Transverse colon (tissue), 4 donors: ENCODE measurements around the gene SEPTIN3. TPM values are rescaled to one million over a fixed set of nuclear protein-coding genes. Genes with fewer than 3 reads are reported as not detected.

Experiments used
- DNase-seq: peaks from one replicate; pipeline ENCODE4 v3.0.0-alpha.2; 2019
- H3K27ac ChIP-seq, 4 donors: fragments of 200-600 bp; sonication (generic); 2 replicates each; pipeline ENCODE4 v1.5.1; 2016 to 2018; ENCODE audit warnings: inconsistent platforms in 4 of 4
- H3K27me3 ChIP-seq: fragments of 200-600 bp; sonication (generic); 2 replicates; pipeline ENCODE4 v1.5.1; 2017; ENCODE audit warnings: inconsistent platforms
- H3K36me3 ChIP-seq, 4 donors: fragments of 200-600 bp; sonication (generic); 2 replicates each; pipeline ENCODE4 v1.5.1; 2017 to 2019; ENCODE audit warnings: inconsistent platforms in 4 of 4
- H3K4me1 ChIP-seq, 4 donors: fragments of 200-600 bp; sonication (generic); 2 replicates each; pipeline ENCODE4 v1.5.1; 2017 to 2020; ENCODE audit warnings: inconsistent platforms in 4 of 4
- H3K4me3 ChIP-seq, 4 donors: fragments of 200-600 bp; sonication (generic); 1 replicate in 1 of 4; 2 replicates in 3 of 4; pipeline versions ENCODE4 v1.5.1 to v1.6.1; 2017 to 2019; ENCODE audit warnings: inconsistent platforms in 4 of 4
- H3K9me3 ChIP-seq, 2 donors: fragments of 200-600 bp; sonication (generic); 2 replicates each; pipeline ENCODE4 v1.5.1; 2017 to 2019; ENCODE audit warnings: inconsistent platforms in 2 of 2
- EP300 ChIP-seq: sonication (generic); formaldehyde crosslinking; IDR thresholded peaks from one replicate; pipeline ENCODE4 v1.6.1; 2017; ENCODE audit warnings: antibody characterized with exemption, low read depth
- POLR2A ChIP-seq: fragments of 450-650 bp; IDR thresholded peaks from one replicate; pipeline ENCODE4 v1.6.1; 2016; ENCODE audit warnings: antibody characterized with exemption, mild to moderate bottlenecking, moderate library complexity
- POLR2AphosphoS5 ChIP-seq, 3 donors: sonication (generic); formaldehyde crosslinking; IDR thresholded peaks; one replicate each; pipeline ENCODE4 v1.6.1; 2016; ENCODE audit warnings: antibody characterized with exemption in 3 of 3
- WGBS, 2 donors: methylation state at CpG; one replicate each; pipeline ENCODE4 v1.1.5; 2018; ENCODE audit warnings: low coverage in 1 of 2; 5-methylcytosine and 5-hydroxymethylcytosine counted together
- in situ Hi-C, 4 donors: fragments of 200-750 bp; cut with MboI; loops; one replicate each; pipeline versions ENCODE4 v1.15.0 to v1.15.1; 2017; ENCODE audit warnings: low sequenced_read_pairs in 3 of 4, low pct_ligation_motif_present in 1 of 4, low pct_unique_long_range_greater_than_20kb in 1 of 4
- intact Hi-C: fragments of 100-400 bp; cut with DNase I; formaldehyde crosslinking; loops from one replicate; pipeline ENCODE4 v1.15.1; 2023; ENCODE audit warnings: low total_unique reads
- total RNA-seq, 4 donors: library from RNA; depleted of rRNA; stranded (reverse); fragments of >200 nt; gene quantifications; one replicate each; pipeline ENCODE4 v1.1.0, GENCODE V29; 2016
- TF ChIP-seq, protein P1 (sequence below), 5 experiments: fragments of 200-600 bp in 3 of 5; fragments of 450-650 bp in 2 of 5; sonication (generic) in 3 of 5; IDR thresholded peaks; 1 replicate in 2 of 5; 2 replicates in 3 of 5; pipeline ENCODE4 v1.5.1; 2016 to 2017; ENCODE audit warnings: antibody characterized with exemption in 5 of 5, inconsistent platforms in 3 of 5, mild to moderate bottlenecking in 2 of 5, moderate library complexity in 1 of 5

Gene SEPTIN3
- total RNA-seq, 4 donors from 2014 or later, result 0.48 to 0.68 TPM; not detected in 2

DNA sequence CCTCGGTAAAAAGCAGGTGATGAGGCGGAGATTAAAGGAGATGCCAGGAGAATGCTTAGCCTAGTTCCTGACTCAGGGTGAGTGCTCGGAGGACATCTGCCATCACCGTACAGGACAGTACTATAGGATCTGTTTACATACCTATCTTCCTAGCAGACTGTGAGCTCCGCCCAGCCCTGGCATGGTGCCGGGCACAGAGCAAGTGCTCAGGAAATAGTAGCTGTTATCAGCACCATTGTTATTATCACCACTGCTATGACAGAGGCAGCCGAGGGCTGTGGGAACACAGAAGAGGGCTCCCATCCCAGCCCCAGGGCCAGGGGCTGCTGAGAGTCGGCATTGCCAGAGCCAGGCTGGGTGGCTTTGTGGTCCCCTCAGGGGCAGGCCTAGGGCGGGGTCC lies 642 bp upstream of the SEPTIN3 start:
- WGBS, 2 donors, result 43 to 100% methylated on average over 1 to 7 of the region's 9 CpGs

GRCh38 chr22:41970601-41971000 lies 1.4 kb downstream of the SEPTIN3 start:
- Histone ChIP-seq H3K27me3 (peaks cover 44% of the 10 kb centered on the region), H3K36me3 (no peaks in the 10 kb centered on the region), H3K9me3 (no peaks in the 10 kb centered on the region), H3K4me1 (no peaks in the 10 kb centered on the region), H3K4me3 (no peak overlapping the region), H3K27ac (no peak overlapping the region)
- WGBS, 2 donors, result 84% methylated on average over 2 of the region's 2 CpGs; no CpG with 5 or more reads in 1 of the 2 donors
- DNase-seq, result no peak
- in situ Hi-C loops (loop anchor here (25.0 kb wide), 1 partner anchor 467 kb away; the partner anchor contains the start of gene NFAM1 (in 4 of the 4)), intact Hi-C loops (no loop called here)
- TF ChIP-seq EP300, result no peak
- TF ChIP-seq, protein P1, sequence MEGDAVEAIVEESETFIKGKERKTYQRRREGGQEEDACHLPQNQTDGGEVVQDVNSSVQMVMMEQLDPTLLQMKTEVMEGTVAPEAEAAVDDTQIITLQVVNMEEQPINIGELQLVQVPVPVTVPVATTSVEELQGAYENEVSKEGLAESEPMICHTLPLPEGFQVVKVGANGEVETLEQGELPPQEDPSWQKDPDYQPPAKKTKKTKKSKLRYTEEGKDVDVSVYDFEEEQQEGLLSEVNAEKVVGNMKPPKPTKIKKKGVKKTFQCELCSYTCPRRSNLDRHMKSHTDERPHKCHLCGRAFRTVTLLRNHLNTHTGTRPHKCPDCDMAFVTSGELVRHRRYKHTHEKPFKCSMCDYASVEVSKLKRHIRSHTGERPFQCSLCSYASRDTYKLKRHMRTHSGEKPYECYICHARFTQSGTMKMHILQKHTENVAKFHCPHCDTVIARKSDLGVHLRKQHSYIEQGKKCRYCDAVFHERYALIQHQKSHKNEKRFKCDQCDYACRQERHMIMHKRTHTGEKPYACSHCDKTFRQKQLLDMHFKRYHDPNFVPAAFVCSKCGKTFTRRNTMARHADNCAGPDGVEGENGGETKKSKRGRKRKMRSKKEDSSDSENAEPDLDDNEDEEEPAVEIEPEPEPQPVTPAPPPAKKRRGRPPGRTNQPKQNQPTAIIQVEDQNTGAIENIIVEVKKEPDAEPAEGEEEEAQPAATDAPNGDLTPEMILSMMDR (IDR thresholded peaks at IDR 0.05), result no peak
- TF ChIP-seq POLR2A, result no peak
- no peak for TF ChIP-seq POLR2AphosphoS5 (IDR thresholded peaks at IDR 0.05)

More for the DNA sequence above, 642 bp upstream of the SEPTIN3 start:
- H3K27me3 ChIP-seq, result peaks cover 24% of the 10 kb centered on the region
- TF ChIP-seq POLR2AphosphoS5 (IDR thresholded peaks at IDR 0.05), result no peak
- TF ChIP-seq EP300, result no peak
- TF ChIP-seq, protein P1 (IDR thresholded peaks at IDR 0.05), result no peak
- TF ChIP-seq POLR2A, result no peak
- DNase-seq, result peak; percentile 37
- no peaks in the 10 kb centered on the region for H3K9me3 ChIP-seq
- intact Hi-C loops, result no loop called here
- no peak overlapping the region for H3K4me3 ChIP-seq
- H3K27ac ChIP-seq, result no peak overlapping the region
- no peaks in the 10 kb centered on the region for H3K36me3 ChIP-seq
- in situ Hi-C loops, result loop anchor here (25.0 kb wide), 1 partner anchor 469 kb away; the partner anchor contains the start of gene NFAM1 (in 4 of the 4)
- H3K4me1 ChIP-seq, result no peaks in the 10 kb centered on the region

DNA sequence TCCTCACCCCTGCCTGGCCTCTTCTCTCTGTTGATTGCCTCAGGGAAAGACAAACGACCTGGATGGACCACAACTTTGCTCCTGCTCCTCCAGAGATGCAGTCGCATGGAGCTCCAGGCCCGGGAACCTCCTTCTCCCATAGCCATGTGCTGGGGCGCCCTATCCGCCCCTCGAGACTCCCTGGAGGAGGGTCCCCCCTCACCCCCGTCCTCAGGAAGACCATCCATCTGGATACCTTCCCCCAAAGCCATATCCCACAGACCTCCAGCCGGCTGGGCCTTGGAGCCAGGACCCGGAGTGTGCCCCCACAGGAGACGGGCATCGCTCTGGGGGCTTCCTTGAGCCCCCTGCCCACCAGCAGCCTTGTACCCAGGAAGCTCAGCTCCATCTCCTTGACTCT lies 2.2 kb downstream of the SEPTIN3 start:
- DNase-seq, result no peak
- WGBS, 2 donors, result 0 to 79% methylated on average over 1 to 9 of the region's 11 CpGs
- in situ Hi-C loops, result loop anchor here (25.0 kb wide), 1 partner anchor 466 kb away; the partner anchor contains the start of gene NFAM1 (in 4 of the 4)
- Histone ChIP-seq H3K36me3 (no peaks in the 10 kb centered on the region), H3K27me3 (peaks cover 53% of the 10 kb centered on the region), H3K4me3 (no peak overlapping the region), H3K27ac (no peak overlapping the region), H3K4me1 (peaks cover 0 to 4% (median 4%) of the 10 kb centered on the region in 4 donors), H3K9me3 (no peaks in the 10 kb centered on the region)
- TF ChIP-seq, protein P1 (IDR thresholded peaks at IDR 0.05), result no peak
- no peak for TF ChIP-seq POLR2AphosphoS5 (IDR thresholded peaks at IDR 0.05)
- TF ChIP-seq POLR2A, result no peak
- TF ChIP-seq EP300, result no peak
- intact Hi-C loops, result no loop called here

- TF ChIP-seq EP300 (no peak), POLR2AphosphoS5 (IDR thresholded peaks at IDR 0.05) (no peak), POLR2A (no peak)
- TF ChIP-seq, protein P1 (IDR thresholded peaks at IDR 0.05), result no peak
- Histone ChIP-seq H3K27ac (no peak overlapping the region), H3K9me3 (no peaks in the 10 kb centered on the region), H3K4me1 (peaks cover 4 to 11% (median 11%) of the 10 kb centered on the region in 4 donors), H3K27me3 (peaks cover 67% of the 10 kb centered on the region), H3K36me3 (no peaks in the 10 kb centered on the region), H3K4me3 (no peak overlapping the region)
- no peak for DNase-seq
- in situ Hi-C loops (loop anchor here (25.0 kb wide), 1 partner anchor 463 kb away; the partner anchor contains the start of gene NFAM1 (in 4 of the 4)), intact Hi-C loops (no loop called here)
- WGBS, 2 donors, result 46 to 58% methylated on average over 10 of the region's 10 CpGs
Measured at GRCh38 chr22:41974691-41975290, 5.5 kb downstream of the SEPTIN3 start.
